Spleen (tissue), 11 donors: ENCODE results near the gene SUPT5H. TPM values are rescaled to one million over a fixed set of nuclear protein-coding genes. Genes with fewer than 3 reads are reported as not detected.
"Not testable (repeated sequence)": the region's sequence is repeated elsewhere in the genome, so short reads cannot be mapped to it uniquely, and the experiment has no call there.

Experiments
- DNase-seq: peaks from one replicate; pipeline ENCODE4 v3.0.0-alpha.2; 2020
- H3K27ac ChIP-seq, 8 donors: fragments of 200-600 bp; sonication (generic) in 7 of 8; 1 replicate in 4 of 8; 2 replicates in 4 of 8; pipeline versions ENCODE4 v1.5.0 to v1.8.0; 2016 to 2021; ENCODE audit warnings: inconsistent platforms in 4 of 8, mild to moderate bottlenecking in 4 of 8, moderate library complexity in 1 of 8
- H3K27me3 ChIP-seq, 7 donors: fragments of 200-600 bp; sonication (generic) in 6 of 7; replicated peaks in 1 of 7; 1 replicate in 4 of 7; 2 replicates in 3 of 7; pipeline versions ENCODE4 v1.5.0 to v1.8.0; 2016 to 2021; ENCODE audit warnings: inconsistent platforms in 3 of 7, mild to moderate bottlenecking in 1 of 7
- H3K36me3 ChIP-seq, 6 donors: fragments of 200-600 bp; sonication (generic) in 5 of 6; 1 replicate in 4 of 6; 2 replicates in 2 of 6; pipeline versions ENCODE4 v1.5.0 to v1.8.0; 2016 to 2021; ENCODE audit warnings: inconsistent platforms in 2 of 6
- H3K4me1 ChIP-seq, 6 donors: fragments of 200-600 bp; sonication (generic) in 5 of 6; 1 replicate in 3 of 6; 2 replicates in 3 of 6; pipeline versions ENCODE4 v1.5.0 to v1.8.0; 2016 to 2021; ENCODE audit warnings: inconsistent platforms in 3 of 6
- H3K4me3 ChIP-seq, 8 donors: fragments of 200-600 bp; sonication (generic) in 7 of 8; 1 replicate in 4 of 8; 2 replicates in 4 of 8; pipeline versions ENCODE4 v1.5.0 to v1.8.0; 2016 to 2021; ENCODE audit warnings: inconsistent platforms in 4 of 8, mild to moderate bottlenecking in 4 of 8, moderate library complexity in 2 of 8
- H3K9me3 ChIP-seq, 8 donors: fragments of 200-600 bp; sonication (generic) in 7 of 8; 1 replicate in 4 of 8; 2 replicates in 4 of 8; pipeline versions ENCODE4 v1.5.0 to v1.8.0; 2016 to 2021; ENCODE audit warnings: inconsistent platforms in 4 of 8
- POLR2A ChIP-seq, 3 donors: fragments of 450-650 bp; IDR thresholded peaks; one replicate each; pipeline ENCODE4 v1.5.1; 2017; ENCODE audit warnings: antibody characterized with exemption in 3 of 3, mild to moderate bottlenecking in 1 of 3
- POLR2AphosphoS5 ChIP-seq, 3 donors: sonication (generic); formaldehyde crosslinking; IDR thresholded peaks; one replicate each; pipeline ENCODE4 v1.5.1; 2017; ENCODE audit warnings: antibody characterized with exemption in 3 of 3
- WGBS, 5 donors: extraction: QIAGEN DNeasy Blood & Tissue Kit in 3 of 5; methylation state at CpG; one replicate each; pipeline versions ENCODE4 v1.1.5 to v1.1.7; 2013 to 2018; 5-methylcytosine and 5-hydroxymethylcytosine counted together
- intact Hi-C: fragments of 100-400 bp; cut with DNase I; formaldehyde crosslinking; loops from one replicate; pipeline ENCODE4 v1.15.0; 2023; ENCODE audit warnings: low total_unique reads
- polyA plus RNA-seq, 3 donors: library from polyadenylated mRNA; stranded (reverse); fragments of 200-250 nt; gene quantifications; one replicate each; pipeline ENCODE4 v1.2.1, GENCODE V29; 2013
- total RNA-seq, 7 donors: library from RNA; depleted of rRNA in 3 of 7; stranded (reverse); fragments of >200 nt in 3 of 7; fragmentation: NEBNext Ultra II Directional in 4 of 7; extraction: Animal tissue kit (Norgen Biotek cat#: 25700) in 4 of 7; gene quantifications; one replicate each; pipeline versions ENCODE4 v1.1.0 to v1.2.1, GENCODE V29; 2016 to 2021
- TF ChIP-seq, protein P1 (sequence below), 11 experiments: fragments of 200-600 bp in 7 of 11; fragments of 450-650 bp in 4 of 11; sonication (generic) in 4 of 11; IDR thresholded peaks in 8 of 11; conservative IDR thresholded peaks in 3 of 11; 1 replicate in 7 of 11; 2 replicates in 4 of 11; pipeline versions ENCODE4 v1.4.0 to v1.8.0; 2016 to 2021; ENCODE audit warnings: antibody characterized with exemption in 11 of 11, inconsistent platforms in 4 of 11, mild to moderate bottlenecking in 1 of 11
- donor health status: healthy with polysubstance abuse.
- donor health status: DM: no; HTN: no; CAD: no; lungs with moderate emphysema.
- donor health status: DM: no; HTN: no; CAD: no.
- donor health status: Bipolar disorder and iron deficiency.
- donor health status: healthy.
- donor health status: DM: no; HTN: no; CAD: no.
- donor health status: DM: yes; HTN: yes; CAD: no.

SUPT5H gene
- total and polyA plus RNA-seq, 10 donors, result 95.8 to 225 (median 109) TPM

DNA sequence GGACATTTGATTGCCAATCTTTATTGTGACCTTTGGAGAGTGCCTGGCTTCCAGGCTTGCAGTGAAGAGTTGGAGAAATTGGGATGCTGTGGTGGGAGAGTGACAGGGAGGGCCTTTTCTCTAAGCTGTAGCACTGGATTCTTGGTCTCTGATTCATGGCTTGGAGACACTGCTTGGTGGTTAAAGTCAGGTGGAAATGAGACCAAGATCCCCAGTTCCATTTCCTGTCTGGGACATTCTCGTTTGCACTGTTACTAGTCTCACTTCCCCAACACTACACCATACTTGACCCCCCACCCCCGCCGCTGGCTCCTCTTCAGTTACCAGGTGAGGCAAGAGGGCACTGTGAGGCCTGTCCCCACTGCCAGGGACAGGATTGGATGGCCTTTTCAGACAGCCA is 2.9 kb downstream of the SUPT5H start:
- WGBS, 5 donors, result 23 to 55% (median 40%) methylated on average over 3 of the region's 3 CpGs
- TF ChIP-seq POLR2A (IDR thresholded peaks at IDR 0.05) (no peak), POLR2AphosphoS5 (IDR thresholded peaks at IDR 0.05) (no peak)
- TF ChIP-seq, protein P1, sequence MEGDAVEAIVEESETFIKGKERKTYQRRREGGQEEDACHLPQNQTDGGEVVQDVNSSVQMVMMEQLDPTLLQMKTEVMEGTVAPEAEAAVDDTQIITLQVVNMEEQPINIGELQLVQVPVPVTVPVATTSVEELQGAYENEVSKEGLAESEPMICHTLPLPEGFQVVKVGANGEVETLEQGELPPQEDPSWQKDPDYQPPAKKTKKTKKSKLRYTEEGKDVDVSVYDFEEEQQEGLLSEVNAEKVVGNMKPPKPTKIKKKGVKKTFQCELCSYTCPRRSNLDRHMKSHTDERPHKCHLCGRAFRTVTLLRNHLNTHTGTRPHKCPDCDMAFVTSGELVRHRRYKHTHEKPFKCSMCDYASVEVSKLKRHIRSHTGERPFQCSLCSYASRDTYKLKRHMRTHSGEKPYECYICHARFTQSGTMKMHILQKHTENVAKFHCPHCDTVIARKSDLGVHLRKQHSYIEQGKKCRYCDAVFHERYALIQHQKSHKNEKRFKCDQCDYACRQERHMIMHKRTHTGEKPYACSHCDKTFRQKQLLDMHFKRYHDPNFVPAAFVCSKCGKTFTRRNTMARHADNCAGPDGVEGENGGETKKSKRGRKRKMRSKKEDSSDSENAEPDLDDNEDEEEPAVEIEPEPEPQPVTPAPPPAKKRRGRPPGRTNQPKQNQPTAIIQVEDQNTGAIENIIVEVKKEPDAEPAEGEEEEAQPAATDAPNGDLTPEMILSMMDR (IDR thresholded peaks at IDR 0.05 in 8 of 11, conservative IDR thresholded peaks at IDR 0.05 in 3 of 11), result no peak
- peaks cover 42 to 84% (median 65%) of the 10 kb centered on the region in 6 donors for H3K4me1 ChIP-seq
- intact Hi-C loops, result loop anchor here (10.0 kb wide), 1 partner anchor 87 kb away; the partner anchor contains the start of gene EID2B
- peak; percentile 81 for DNase-seq
- H3K36me3 ChIP-seq, result peaks cover 0 to 49% (median 13%) of the 10 kb centered on the region in 6 donors
- H3K4me3 ChIP-seq, result peak overlapping the region in 3 of 8 donors; percentile 2 to 18 (median 2)
- no peaks in the 10 kb centered on the region for H3K27me3 ChIP-seq
- no peaks in the 10 kb centered on the region for H3K9me3 ChIP-seq
- H3K27ac ChIP-seq, result peak overlapping the region in 3 of 8 donors; percentile 18 to 47 (median 39)

DNA sequence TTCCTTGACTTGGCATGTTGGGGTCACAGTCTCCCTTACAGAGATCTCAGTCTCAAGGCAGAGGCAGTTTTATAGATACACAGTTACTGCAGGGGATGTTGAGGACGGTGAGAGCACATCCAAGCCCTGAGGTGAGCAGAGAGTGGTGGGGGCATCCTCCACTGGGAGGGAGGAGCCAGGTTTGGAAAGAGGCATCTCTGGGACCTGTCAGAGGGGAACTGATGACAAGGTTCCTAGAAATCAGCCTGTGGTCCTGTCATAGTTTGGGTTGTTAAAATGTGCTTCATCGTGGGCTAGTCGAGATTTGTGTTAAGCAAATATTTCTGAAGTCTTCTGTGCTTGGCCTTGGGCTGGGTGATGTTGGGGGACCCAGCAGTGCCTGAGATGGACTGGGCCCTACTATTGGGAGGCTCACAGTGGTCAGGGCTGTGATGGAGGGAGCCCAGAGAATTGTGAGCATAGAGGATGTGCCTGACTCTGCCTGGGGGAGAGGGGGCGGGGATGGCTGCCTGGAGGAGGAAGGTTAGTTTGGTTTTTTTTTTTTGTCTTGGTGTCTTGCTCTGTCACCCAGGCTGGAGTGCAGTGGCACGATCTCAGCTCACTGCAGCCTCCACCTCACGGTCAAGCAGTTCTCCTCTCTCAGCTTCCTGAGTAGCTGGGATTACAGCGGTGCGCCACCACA is 3.9 kb downstream of the SUPT5H start:
- peak overlapping the region in 3 of 8 donors; percentile 16 to 47 (median 34) for H3K27ac ChIP-seq
- WGBS, 5 donors, result 68 to 75% (median 71%) methylated on average over 7 to 8 of the region's 8 CpGs
- peak overlapping the region in 1 of 8 donors; percentile 18 for H3K4me3 ChIP-seq
- intact Hi-C loops, result loop anchor here (10.0 kb wide), 1 partner anchor 86 kb away; the partner anchor contains the start of gene EID2B
- no peak for DNase-seq
- no peak for TF ChIP-seq POLR2A (IDR thresholded peaks at IDR 0.05)
- no peak for TF ChIP-seq POLR2AphosphoS5 (IDR thresholded peaks at IDR 0.05)
- TF ChIP-seq, protein P1 (IDR thresholded peaks at IDR 0.05 in 8 of 11, conservative IDR thresholded peaks at IDR 0.05 in 3 of 11), result no peak
- peaks cover 40 to 88% (median 63%) of the 10 kb centered on the region in 6 donors for H3K4me1 ChIP-seq
- H3K9me3 ChIP-seq, result no peaks in the 10 kb centered on the region
- no peaks in the 10 kb centered on the region for H3K27me3 ChIP-seq
- H3K36me3 ChIP-seq, result peaks cover 0 to 59% (median 22%) of the 10 kb centered on the region in 6 donors

DNA sequence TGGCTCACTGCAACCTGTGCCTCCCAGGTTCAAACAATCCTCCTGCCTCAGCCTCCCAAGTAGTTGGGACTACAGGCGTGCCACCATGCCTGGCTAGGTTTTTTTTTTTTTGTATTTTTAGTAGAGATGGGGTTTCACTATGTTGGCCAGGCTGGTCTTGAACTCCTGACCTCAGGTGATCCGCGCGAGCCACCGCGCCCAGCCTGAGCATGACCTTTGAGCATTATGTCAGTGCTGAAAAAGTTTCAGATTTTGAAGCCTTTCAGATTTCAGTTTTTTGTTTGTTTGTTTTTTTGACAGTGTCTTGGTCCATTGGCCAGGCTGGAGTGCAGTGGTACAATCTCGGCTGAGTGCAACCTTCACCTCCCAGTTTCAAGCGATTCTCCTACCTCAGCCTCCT is 5.9 kb downstream of the SUPT5H start:
- peaks cover 0 to 79% (median 30%) of the 10 kb centered on the region in 6 donors for H3K36me3 ChIP-seq
- DNase-seq, H3K4me3 ChIP-seq, H3K9me3 ChIP-seq, H3K27ac ChIP-seq, intact Hi-C loops, H3K27me3 ChIP-seq: not testable (repeated sequence)
- peaks cover 37 to 78% (median 54%) of the 10 kb centered on the region in 6 donors for H3K4me1 ChIP-seq
- WGBS, 5 donors, result 92 to 97% (median 96%) methylated on average over 8 of the region's 8 CpGs

DNA sequence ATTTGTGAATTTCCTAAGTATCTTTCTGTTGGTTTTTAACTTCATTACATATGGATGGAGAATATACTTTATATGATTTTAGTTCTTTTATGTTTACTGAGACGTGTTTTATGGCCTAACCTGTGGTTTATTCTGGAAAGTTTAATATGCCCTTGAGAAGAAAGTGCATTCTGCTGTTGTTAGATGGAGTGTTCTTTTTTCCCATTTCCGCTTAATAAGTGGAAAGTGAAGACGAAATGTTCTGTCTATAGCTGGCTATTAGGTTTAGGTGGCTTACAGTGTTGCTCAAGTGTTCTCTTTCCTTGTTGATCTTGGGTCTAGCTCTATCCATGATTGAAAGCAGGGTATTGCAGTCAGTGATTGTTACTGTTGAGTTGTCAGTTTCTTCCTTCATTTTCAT is 18.0 kb downstream of the SUPT5H start:
- Histone ChIP-seq H3K36me3 (peaks cover 7 to 100% (median 82%) of the 10 kb centered on the region in 6 donors), H3K27ac (no peak overlapping the region), H3K4me3 (no peak overlapping the region), H3K4me1 (no peaks in the 10 kb centered on the region), H3K9me3 (no peaks in the 10 kb centered on the region), H3K27me3 (no peaks in the 10 kb centered on the region)
- TF ChIP-seq, protein P1 (IDR thresholded peaks at IDR 0.05 in 8 of 11, conservative IDR thresholded peaks at IDR 0.05 in 3 of 11), result no peak
- no peak for TF ChIP-seq POLR2A (IDR thresholded peaks at IDR 0.05)
- no peak for TF ChIP-seq POLR2AphosphoS5 (IDR thresholded peaks at IDR 0.05)
- 71 to 95% (median 87%) methylated on average over 3 of the region's 3 CpGs for WGBS, 5 donors
- intact Hi-C loops, result no loop called here
- DNase-seq, result no peak
